ENCODE results near the gene ZNG1B.
"Not testable (repeated sequence)": the region's sequence is repeated elsewhere in the genome, so short reads cannot be mapped to it uniquely, and the experiment has no call there.

The ZNG1B gene

DNA sequence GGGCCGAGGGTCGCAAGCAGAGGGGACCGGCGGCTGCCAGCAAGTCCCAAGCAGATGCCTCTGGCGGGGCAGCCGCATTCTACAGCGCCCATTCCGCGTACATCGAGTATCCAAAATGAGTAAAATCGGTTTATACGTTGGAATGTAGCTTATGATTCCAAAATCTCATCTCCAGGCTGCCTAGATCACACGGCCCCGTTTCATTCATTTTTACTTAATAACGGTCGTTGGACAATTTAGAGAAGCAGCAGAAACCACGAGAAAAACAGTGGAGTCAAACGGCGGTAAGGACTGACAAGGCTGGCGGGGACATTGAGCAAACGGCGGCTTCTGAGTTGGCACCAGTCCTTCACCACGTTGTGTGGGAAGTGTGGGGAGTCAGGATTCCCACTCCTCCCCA lies 66.6 kb downstream of the ZNG1B start:
- not testable (repeated sequence) for DNase-seq

DNA sequence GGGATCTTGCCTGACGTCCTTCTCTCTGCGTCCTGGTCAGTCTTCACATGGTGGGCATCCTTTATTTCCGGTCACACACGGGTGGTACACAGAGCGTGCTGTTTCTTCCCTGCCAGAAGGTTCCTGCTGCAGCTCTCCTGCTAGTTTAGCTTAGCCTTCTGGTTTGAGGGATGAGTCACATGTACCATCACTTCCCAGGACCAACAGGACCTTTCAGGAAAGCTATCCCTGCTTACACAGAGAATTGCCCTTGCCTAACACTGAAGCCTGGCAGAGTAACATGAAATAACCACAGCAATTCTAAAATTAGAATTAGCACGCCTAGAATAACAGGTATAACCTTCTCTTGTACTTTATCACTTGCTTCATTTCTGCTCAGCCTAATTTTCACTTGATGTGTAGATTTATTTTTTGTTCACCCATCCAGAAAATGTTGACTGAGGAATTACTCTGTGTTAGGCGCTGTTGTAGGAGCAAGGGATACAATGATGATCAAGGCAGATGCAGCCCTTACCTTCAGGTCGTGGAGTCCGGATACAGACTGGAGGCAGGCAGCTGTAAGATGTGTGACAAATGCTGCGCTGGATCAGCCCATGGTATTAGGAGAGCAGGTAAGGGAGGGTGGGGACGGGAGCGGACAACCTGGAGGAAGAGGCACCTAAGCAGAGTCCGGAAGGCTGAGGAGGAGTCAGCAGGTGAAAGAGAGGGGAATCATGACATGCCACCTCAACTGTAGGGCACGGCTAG lies 70.1 kb downstream of the ZNG1B start:
- DNase-seq, result not testable (repeated sequence)

DNA sequence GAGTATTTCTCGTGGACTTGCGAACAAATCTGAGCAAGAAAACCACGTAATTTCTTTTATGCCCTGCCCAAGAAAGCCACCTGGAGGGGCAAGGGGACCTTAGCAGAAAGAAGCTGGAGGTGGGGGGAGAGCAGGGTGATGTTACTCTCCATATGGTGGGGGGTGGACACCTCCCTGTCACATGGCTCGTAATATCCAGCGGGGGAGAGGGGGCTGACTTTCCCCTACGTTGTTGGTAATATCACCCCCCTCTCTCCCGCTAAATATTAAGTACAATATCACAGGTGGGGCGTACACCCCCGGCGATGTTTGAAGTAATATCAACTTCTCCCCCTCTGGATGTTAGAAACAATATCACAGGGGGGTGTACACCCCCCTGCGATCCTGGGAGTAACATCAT lies 70.7 kb downstream of the ZNG1B start:
- not testable (repeated sequence) for DNase-seq

DNA sequence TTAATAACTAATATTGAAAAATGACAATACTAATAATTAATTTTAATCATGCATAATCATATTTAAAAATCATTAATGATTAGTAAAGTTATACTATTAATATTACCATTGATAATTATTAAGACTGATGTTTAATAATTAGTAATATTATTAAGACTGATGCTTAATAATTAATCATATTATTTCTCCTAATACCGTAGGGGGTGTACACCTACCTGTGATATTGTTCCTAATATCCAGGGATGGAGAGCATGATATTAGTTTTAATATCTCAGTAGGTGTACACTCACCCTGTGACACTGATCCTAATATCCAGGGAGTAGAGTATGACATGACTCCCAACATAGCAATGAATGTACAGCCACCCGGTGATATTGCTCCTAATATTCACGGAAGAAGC lies 73.4 kb downstream of the ZNG1B start:
- DNase-seq, result not testable (repeated sequence)

DNA sequence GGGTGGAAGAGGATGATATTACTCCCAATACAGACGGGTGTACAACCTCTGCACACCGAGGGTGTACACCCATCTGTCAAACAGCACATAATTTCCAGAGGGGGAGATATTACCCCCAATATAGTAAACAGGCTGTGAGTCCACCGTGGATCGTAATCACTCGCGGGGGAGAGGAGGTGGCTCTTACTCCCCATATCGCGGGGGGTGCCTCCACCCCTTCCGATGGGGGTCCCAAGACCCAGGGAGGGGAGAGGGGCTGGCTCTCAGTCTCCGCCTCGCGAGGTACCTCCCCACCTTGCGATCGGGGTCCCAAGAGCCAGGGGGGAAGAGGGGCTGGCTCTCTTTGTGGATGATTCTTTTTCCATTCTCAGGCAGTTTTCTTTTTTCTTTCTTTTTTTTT lies 74.4 kb downstream of the ZNG1B start:
- DNase-seq, result not testable (repeated sequence)

DNA sequence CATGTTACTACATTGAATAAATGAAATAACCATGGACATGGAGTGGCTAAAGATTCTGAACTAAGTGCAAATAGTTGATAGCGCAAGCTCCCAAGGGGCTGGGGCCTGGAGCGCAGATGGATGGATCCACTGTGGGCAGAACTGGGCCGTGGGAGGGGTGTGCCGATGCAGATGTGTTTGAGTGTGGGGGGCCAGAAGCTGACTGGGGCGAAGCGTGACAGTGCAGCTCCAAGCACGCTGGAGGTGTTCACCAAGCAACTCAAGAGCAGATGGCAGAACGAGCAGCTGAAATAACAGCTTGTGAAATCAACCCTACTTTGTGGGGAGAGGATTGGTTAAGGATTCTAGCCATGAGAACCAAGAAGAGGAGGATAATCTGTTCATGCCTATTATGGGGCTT lies 78.0 kb downstream of the ZNG1B start:
- DNase-seq, result not testable (repeated sequence)

DNA sequence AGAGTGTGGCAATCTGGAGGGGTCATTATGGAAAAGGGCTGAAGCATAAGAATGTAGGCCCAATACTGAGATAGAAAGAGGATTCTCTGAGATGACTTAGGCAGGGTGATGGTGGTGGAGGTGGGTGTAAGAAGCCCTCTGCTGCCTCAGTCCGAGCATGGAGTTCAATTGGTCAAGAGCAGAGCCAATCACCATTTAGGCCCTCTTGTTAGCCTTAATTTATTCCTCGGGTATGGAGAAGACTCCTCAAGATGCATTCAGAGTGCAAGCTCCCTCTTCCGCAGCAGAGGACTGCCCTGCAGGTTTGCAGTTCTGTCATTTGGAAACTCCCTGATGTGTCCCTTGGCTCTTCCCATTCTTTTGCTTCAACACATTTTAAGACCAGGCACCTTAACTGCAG lies 78.5 kb downstream of the ZNG1B start:
- not testable (repeated sequence) for DNase-seq

DNA sequence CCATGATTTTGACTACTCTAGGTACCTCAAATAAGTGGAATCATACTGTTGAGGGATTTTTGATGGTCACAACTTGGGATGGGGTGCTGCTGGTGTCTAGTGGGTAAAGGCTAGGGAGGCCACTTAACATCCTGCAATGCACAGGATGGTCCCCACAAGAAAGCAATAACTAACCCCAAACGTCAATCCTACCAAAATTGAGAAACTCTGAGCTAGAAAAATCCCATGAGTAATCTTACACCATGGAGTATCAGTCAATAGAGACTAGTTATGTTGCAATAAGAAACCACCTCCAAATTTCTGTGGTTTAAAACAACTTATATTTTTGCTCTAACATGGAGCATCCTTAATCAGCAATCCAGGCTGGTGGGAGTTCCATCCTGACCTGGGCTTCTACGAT lies 79.5 kb downstream of the ZNG1B start:
- DNase-seq, result not testable (repeated sequence)

DNA sequence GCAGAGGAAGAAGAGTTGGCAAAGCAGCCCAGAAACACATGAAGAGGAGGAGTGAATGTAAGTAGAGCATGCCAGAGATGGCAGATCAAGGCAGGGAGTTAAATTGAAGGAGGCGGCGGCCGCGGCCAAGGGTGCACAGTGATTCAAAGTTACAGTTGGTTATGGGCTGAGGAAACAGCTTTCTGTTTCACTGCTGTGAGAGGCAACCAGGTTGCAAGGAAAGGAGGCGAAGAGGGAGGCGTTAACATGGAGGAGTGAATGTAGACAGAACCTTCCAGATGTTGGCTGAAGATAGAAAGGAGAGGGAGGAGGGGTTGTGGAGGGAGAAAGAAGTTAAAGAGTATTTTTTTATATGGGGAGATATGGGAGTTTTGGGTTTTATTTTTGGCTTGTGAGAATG lies 83.3 kb downstream of the ZNG1B start:
- not testable (repeated sequence) for DNase-seq

DNA sequence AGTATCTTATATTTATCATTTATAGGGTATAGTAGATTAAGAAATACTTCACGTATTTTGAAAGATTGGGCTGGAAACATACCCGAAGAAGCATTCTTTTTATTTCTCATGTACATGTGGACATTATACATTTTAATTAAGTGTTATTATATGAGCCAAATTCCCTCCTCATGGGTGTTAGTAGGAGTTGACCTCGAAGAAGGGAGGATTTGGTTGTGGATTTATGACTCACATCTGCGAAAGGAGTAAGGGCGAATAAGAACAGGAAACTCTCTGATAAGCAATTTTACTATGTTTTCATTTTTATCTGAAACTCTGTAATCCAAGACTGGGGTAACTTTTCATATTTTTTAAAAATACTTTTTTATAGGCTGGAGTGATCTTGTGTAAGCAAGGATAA lies 84.0 kb downstream of the ZNG1B start:
- not testable (repeated sequence) for DNase-seq

DNA sequence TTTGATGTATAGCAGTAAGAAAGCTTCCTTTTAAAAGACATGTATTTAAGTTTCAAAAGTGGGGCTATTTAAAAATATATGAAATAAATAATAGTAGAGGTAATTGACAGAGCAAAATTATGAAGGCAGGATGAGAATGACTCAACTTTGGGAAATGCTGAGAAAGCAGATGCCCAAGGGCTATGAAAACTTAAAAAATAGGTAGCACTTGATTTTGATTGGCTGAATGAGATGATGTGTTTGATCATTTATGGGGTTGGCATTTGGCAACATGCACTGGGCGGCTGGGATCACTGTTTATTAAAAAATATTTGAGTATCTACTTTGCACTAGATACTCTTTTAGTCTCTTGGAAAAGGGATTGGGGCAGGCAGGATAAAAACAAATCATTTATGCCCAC lies 87.5 kb downstream of the ZNG1B start:
- not testable (repeated sequence) for DNase-seq

DNA sequence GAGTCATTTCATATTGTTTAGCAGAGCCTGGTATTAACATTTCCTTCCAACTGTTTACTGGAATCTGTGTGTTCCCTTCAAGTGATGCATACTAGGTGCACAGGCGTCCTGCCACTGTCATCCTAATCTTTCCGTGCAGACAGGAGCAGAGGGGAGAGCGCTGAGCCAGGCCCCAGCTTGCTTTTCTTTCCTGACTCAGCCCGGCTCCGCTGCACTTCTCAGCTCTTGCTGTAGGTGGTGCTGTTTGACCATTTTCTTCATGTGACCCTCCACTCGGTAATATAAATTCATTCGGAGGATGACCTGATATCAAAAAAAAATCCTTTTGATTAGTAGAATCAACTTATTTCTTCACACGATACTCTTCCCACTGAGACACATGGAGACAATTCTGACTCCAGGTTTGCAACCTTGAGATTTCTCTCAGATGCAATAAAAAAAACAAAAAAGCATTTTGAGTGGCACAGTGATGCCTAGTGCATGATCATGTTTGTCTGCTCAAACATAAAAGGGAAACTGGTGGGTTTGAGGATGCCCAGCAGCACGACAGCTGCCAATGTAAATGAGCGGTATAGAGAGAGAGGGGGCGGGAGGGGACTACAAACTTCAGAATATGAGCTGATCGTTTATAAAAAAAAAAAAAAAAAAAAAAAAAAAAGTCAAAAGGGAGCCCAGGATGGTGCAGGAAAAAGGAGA lies 90.0 kb downstream of the ZNG1B start:
- DNase-seq, result not testable (repeated sequence)

DNA sequence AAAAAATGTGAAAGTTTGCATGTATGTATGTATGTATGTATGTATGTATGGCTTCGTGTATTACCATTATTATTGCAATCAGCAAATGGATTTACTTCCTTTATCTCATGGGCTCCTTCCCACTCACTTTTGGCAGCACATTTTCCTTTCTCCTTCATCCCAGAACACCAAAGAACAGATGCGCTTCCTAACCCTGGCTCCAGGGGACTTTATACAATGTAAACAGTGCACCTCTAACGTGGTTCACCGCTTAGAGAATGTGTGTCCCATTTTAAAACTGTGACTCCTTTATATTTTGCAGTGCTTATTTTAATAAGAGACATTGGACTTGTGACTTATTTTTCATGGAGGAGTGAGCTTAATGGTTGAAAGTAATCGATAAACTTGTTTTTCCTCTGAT lies 90.6 kb downstream of the ZNG1B start:
- not testable (repeated sequence) for DNase-seq

DNA sequence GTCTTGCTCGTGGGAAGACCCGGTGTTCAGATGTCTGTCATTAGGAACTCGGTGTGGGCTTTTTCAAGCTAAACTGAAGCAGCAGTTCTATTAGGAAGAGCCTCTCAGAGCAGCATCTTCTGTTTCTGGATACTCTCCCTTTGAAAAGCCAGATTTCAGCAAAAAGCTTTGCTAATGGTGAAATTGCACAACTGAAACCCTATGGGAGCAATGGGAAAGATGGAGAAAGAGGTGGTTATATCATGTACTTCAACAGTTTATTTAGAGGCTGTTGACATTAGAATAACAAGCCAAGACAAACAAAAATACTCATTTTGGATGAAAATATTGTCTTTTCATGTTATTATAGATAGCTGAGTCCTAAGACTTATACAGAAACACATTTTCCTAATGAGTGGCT lies 91.4 kb downstream of the ZNG1B start:
- DNase-seq, result not testable (repeated sequence)

DNA sequence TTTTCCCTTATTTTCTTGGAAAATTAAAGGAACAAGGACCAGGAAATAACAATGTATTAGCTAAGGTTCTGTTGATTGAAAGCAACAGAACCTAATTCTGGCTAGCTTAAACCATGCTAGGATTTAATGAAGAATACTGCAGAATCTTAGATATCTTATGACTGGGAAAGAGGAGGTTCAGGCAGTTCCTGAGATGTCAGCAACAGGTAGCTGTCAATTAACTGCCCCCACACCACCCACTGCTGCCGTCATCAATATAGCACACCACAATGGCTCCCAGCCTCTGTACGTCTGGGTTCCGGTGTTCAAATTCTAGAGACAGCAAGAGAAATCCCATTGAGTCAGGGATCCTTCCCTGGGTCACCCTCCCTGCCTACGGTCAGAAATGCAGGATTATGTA lies 95.5 kb downstream of the ZNG1B start:
- DNase-seq, result not testable (repeated sequence)

DNA sequence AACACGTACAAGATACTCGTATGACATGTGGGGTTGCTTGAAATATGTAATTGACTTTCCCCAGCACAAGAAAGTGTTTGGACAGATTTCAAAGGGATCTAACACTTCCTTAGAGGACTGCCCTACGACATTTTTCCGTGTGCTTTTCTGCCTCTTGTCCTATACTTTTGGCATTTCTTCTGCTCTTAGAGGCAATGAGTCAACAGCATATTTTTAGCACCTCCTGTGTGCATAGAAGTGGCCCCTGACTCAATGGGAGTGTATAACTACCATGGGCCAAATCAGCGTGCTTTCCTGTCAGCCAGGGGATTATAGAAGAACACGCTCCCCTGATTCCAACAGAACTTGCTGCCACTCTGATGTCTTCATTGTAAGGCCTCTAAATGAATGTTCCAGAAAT lies 99.1 kb downstream of the ZNG1B start:
- DNase-seq, result not testable (repeated sequence)

DNA sequence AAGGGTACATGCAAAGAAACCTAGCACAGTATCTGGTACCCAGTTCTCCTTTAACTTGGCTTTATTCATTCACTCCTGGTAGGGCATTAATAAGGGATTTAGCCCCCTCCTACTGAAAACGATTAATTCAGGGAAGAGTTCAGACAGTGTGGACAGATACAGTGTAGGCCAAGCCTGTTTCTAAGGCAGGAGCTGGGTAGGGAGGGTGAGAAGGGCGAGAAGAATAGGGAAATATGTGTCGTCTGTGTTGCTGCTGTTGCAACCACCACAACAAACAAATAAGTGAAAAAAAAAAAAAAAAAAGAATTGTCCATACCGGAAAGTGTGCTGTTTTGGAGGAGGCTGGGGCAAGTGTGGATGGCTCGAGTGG lies 103.3 kb downstream of the ZNG1B start:
- not testable (repeated sequence) for DNase-seq

DNA sequence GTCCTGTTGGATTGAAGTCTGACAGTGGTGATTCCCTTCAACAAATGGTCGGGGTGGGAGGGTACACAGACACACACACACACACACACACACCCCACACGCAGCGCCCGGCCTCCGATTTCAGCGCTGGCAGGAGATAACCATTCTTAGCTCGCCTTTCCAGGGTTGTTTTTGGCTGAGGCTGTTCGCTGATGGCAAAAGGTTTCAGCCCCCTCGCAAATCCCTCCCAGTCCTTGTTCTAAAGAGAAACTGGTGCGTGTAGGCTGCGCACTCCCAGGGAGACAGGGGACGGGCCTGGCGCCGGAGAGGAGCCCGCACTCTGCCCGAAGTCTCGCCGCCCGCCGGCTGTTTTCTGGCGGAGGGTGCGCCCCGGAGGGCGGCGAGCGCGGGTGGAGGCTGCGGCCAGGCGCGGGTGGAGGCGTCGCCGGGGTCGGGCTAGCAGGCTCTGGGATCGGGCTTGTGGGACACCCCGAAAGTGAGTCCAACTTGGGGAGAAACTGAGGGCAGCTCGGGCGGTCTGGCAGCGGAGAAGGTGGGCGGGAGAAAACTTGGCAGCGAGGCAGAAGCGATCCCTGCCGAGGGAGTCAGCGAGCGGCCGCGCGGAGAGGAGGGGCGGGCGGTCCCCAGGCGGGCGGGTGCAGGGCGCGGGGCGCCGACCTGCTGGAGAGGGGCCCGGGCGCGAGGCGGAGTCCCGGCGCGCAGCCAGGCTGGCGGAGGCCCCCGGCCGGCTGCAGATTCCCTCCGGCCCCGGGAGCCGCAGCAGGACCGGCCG lies 103.9 kb downstream of the ZNG1B start:
- DNase-seq, result not testable (repeated sequence)

DNA sequence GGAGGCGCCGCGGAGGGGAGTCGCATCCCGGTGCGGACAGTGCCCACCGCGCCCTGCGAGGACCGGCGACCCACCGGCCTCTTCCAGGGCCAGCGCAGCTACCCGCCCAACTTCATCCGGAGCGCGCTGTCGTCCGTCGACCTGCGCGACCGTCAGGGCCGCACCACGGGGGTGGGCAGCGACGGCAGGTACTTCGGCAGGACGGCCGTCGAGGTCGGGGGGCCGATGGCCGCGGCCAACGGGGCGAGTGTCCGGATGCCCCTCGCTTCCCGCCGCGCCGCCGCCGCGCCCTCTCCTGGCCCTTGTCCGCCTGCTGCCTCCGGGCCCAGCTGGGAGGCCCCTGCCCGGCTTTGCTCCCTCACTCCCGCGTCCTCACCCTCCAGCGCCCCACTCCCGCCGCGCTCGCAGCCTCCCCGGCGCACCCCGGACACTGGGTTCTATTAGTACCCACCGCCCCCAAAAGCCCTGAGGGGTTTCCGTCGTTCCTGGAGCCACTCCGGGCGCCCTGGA lies 104.5 kb downstream of the ZNG1B start:
- not testable (repeated sequence) for DNase-seq

DNA sequence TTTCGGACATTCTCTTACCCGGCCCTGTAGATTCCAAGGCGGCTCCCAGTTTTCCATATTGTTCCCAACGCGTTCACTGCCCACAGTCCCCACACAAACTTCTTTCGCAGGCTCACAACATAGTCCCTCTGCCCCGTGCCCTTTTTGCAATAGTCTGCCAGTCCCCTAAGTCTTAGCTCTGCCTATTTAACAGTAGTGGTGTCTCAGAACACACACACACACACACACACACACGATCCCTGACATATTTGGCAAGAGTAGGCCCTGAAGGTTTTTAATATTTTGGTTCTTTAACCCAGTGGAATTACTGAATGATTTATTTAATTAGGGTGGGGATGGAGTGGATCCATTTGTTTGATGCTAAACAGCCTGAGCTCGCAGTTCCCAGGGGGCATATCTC lies 105.0 kb downstream of the ZNG1B start:
- DNase-seq, result not testable (repeated sequence)

Data from GDM1 (cell line).